Immature natural killer cell (primary cell): Measurements from ENCODE around the gene CXCL16. TPM values are rescaled to one million over a fixed set of nuclear protein-coding genes. Genes with fewer than 3 reads are reported as not detected.
A peak's percentile ranks its signal among the peaks of the same experiment; 100 is the strongest.

Experiments used
- DNase-seq, 3 donors: peaks; one replicate each; pipeline ENCODE4 v3.0.0; 2022; ENCODE audit warnings: mixed read lengths in 1 of 3
- H3K27ac Mint-ChIP-seq, 6 donors: one replicate each; pipeline ENCODE4 v1.8.0; 2020; ENCODE audit warnings: mixed read lengths in 6 of 6, mild to moderate bottlenecking in 5 of 6, inconsistent platforms in 4 of 6, moderate library complexity in 3 of 6
- H3K27me3 Mint-ChIP-seq, 3 donors: one replicate each; pipeline ENCODE4 v1.8.0; 2020 to 2021; ENCODE audit warnings: low read depth in 3 of 3, mild to moderate bottlenecking in 3 of 3, mixed read lengths in 3 of 3, moderate library complexity in 3 of 3, inconsistent platforms in 1 of 3
- H3K36me3 Mint-ChIP-seq, 3 donors: one replicate each; pipeline ENCODE4 v1.8.0; 2020; ENCODE audit warnings: mixed read lengths in 3 of 3, inconsistent platforms in 2 of 3, mild to moderate bottlenecking in 2 of 3
- H3K4me1 Mint-ChIP-seq, 2 donors: one replicate each; pipeline ENCODE4 v1.8.0; 2020; ENCODE audit warnings: inconsistent platforms in 2 of 2, mild to moderate bottlenecking in 2 of 2, mixed read lengths in 2 of 2, moderate library complexity in 1 of 2
- H3K4me3 Mint-ChIP-seq, 5 donors: one replicate each; pipeline ENCODE4 v1.8.0; 2020; ENCODE audit warnings: mild to moderate bottlenecking in 5 of 5, mixed read lengths in 5 of 5, inconsistent platforms in 3 of 5, moderate library complexity in 3 of 5
- H3K9me3 Mint-ChIP-seq, 6 donors: one replicate each; pipeline ENCODE4 v1.8.0; 2020; ENCODE audit warnings: mild to moderate bottlenecking in 6 of 6, mixed read lengths in 6 of 6, inconsistent platforms in 4 of 6, moderate library complexity in 3 of 6
- polyA plus RNA-seq, 3 donors: library from polyadenylated mRNA; unstranded; fragments of 300-500 nt; fragmentation: Illumina TruSeq; gene quantifications; one replicate each; pipeline ENCODE4 v1.2.3, GENCODE V29; 2021

CXCL16 gene
- polyA plus RNA-seq, 3 donors from 2014 or later = 1.1 to 2.2 (median 1.1) TPM

DNA sequence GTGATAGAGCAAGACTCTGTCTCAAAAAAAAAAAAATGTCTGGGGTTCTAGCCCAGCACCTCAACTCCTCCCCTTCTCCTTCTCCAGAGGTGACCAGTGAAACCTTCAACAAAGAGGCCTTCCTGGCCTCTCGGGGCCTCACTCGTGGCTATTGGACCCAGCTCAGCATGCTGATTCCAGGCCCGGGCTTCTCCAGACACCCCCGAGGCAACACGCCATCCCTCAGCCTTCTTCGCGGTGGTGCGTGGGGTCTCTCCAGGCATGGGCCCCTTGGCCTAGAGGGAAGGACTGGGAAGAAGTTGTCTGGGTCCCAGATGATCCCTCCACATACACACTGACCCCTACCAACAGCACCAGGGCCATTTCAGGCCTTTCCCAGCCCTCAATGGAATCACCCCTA, 3.5 kb upstream of the CXCL16 start:
- H3K27me3 Mint-ChIP-seq = peaks cover 12 to 20% (median 18%) of the 10 kb centered on the region in 3 donors
- no peaks in the 10 kb centered on the region for H3K36me3 Mint-ChIP-seq
- no peak overlapping the region for H3K27ac Mint-ChIP-seq
- H3K4me3 Mint-ChIP-seq = no peak overlapping the region
- no peaks in the 10 kb centered on the region for H3K9me3 Mint-ChIP-seq
- DNase-seq = no peak
- H3K4me1 Mint-ChIP-seq = peaks cover 18 to 22% of the 10 kb centered on the region in 2 donors

DNA sequence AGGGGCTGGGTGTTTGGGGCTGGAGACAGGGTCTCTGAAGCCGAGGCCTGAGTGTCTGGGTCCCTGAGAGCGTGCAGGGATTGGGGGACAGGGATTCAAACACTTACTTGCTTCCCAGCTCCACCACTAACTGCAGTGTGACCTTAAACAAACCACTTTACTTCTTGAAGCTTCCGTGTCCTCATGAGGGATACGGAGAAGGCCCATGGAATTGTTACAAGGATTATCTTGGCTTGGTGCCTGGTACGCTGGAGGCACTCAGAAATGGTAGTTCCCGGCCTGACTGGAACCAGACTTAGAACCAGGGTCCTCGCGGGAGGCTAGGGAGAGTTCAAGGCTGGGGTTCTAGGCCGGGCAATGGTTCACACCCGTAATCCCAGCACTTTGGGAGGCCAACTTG, 2.9 kb upstream of the CXCL16 start:
- Mint-ChIP-seq H3K4me1 (peaks cover 16 to 18% of the 10 kb centered on the region in 2 donors), H3K4me3 (no peak overlapping the region), H3K9me3 (no peaks in the 10 kb centered on the region), H3K27ac (no peak overlapping the region), H3K27me3 (peaks cover 12 to 23% (median 18%) of the 10 kb centered on the region in 3 donors), H3K36me3 (no peaks in the 10 kb centered on the region)
- no peak for DNase-seq

DNA sequence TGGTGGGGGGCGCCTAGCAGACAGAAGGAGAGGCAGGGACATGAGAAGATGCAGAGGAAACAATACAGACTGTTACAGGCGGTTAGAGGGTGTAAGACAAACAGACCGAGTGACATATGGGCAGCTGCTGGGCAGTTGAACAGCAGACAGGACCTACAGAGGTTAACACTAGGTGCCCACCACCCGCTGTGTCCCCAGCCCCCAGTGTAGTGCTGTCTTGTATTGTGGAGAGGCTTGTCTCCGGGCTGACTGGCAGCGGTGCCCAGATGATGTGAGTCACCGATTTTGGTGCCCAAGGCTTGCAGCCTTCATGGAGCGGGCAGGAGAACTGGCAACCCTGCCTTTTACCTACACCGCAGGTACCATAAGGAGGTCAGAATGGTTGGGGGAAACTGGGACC, 2.4 kb upstream of the CXCL16 start:
- Mint-ChIP-seq H3K36me3 (no peaks in the 10 kb centered on the region), H3K4me3 (no peak overlapping the region), H3K27ac (no peak overlapping the region), H3K9me3 (no peaks in the 10 kb centered on the region), H3K27me3 (peaks cover 13 to 21% (median 18%) of the 10 kb centered on the region in 3 donors), H3K4me1 (peaks cover 16 to 17% of the 10 kb centered on the region in 2 donors)
- DNase-seq = no peak

DNA sequence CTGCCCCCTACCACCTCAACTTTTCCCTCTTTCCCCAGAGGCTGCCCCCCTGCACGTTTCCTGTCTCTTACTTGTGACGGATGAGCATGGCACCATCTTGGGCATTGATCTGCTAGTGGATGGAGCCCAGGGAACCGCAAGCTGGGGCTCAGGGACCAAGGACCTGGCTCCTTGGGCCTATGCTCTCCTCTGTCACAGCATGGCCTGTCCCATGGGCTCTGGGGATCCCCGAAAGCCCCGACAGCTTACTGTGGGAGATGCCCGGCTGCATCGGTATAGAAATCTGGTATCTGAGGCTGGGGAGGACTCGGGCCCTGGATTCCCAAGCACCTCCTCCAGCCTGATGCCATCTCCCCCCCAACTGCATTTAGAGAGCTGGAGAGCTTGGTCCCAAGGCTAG, 1.8 kb upstream of the CXCL16 start:
- peak overlapping the region; percentile 44 to 61 (median 54) for H3K4me3 Mint-ChIP-seq
- no peak overlapping the region for H3K27ac Mint-ChIP-seq
- peaks cover 15 to 19% (median 16%) of the 10 kb centered on the region in 3 donors for H3K27me3 Mint-ChIP-seq
- H3K36me3 Mint-ChIP-seq = no peaks in the 10 kb centered on the region
- H3K4me1 Mint-ChIP-seq = peaks cover 16 to 17% of the 10 kb centered on the region in 2 donors
- no peaks in the 10 kb centered on the region for H3K9me3 Mint-ChIP-seq
- DNase-seq = no peak

DNA sequence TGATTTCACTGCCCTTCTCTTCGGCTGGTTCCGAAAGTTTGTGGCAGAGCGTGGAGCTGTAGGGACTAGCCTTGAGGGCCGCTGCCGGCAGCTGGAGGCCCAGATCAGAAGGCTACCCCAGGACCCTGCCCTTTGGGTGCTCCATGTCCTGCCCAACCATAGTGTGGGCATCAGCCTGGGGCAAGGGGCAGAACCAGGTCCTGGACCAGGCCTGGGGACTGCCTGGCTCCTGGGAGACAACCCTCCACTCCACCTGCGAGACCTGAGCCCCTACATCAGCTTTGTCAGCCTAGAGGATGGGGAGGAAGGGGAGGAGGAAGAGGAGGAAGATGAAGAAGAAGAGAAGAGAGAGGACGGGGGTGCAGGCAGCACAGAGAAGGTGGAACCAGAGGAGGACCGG, 856 bp upstream of the CXCL16 start:
- H3K27ac Mint-ChIP-seq = peak overlapping the region in 2 of 6 donors; percentile 53 to 69
- H3K27me3 Mint-ChIP-seq = peaks cover 15 to 18% (median 16%) of the 10 kb centered on the region in 3 donors
- no peak for DNase-seq
- peak overlapping the region; percentile 85 to 89 (median 86) for H3K4me3 Mint-ChIP-seq
- no peaks in the 10 kb centered on the region for H3K36me3 Mint-ChIP-seq
- no peaks in the 10 kb centered on the region for H3K9me3 Mint-ChIP-seq
- peaks cover 16 to 17% of the 10 kb centered on the region in 2 donors for H3K4me1 Mint-ChIP-seq

DNA sequence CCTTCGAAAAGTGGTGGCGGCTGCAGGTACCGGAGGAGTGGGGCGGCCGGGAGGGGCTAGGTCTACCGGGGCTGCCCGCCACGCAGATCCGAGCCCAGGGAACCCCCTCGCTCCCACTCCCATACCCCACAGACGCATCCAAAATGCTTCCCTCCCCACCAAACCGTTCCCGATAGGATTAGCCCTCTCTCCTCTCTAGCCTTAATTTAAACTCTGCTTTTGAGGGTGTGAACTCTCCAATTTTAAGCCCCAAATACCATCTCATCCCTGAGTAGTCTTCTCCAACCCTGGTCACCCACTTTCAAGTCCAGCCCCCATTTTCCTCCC, 260 bp upstream of the CXCL16 start:
- Mint-ChIP-seq H3K4me3 (peak overlapping the region; percentile 85 to 89 (median 86)), H3K27ac (peak overlapping the region in 3 of 6 donors; percentile 53 to 73 (median 69)), H3K4me1 (peaks cover 16 to 17% of the 10 kb centered on the region in 2 donors), H3K36me3 (no peaks in the 10 kb centered on the region), H3K27me3 (peaks cover 14 to 18% (median 16%) of the 10 kb centered on the region in 3 donors), H3K9me3 (no peaks in the 10 kb centered on the region)
- DNase-seq = no peak

DNA sequence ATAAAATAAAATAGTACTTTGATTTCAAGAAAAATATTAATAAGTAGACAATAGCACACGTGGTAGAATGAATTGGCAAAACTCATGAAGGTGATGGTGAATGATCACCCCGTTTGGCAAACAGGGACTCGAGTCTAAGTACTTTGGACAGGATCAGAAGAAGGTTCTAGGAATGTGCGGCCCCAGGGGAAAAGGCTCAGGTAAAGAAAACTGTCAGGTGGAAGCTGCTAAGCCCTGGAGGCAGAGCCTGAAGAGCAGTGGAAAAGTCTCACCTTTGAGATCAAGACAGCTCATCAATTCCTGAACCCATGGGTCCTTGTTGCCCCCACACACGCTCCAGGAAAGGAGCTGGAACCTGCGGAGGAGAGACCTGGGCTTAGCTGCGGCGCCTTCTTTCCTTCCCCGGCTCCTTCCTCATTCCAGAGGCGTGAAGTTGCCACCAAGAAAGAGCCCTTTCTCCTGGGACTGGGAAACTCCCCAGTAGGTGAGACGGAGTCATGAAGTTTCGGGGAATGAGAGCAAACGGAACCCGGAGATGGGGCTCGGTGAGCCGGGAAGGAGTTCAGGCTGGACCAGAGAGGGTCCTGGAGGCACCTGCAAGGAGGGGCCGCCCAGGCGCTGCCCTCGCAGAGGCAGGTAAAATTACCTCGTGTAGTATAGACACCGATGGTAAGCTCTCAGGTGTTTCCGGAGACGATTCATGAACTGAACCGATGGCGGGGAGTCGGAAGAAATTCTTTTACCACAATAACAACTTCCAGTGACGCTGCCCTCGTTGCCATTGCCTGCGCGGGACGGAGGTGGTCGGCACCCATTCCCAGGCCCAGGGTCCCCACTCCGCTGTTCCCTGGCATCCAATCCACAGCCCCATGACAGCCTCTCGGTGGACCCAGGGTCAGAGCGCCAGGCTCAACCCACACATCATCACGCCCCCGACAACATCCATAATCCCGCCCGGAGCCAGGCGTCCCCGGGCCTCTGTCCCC, 1.3 kb downstream of the CXCL16 start:
- peaks cover 0 to 4% (median 0%) of the 10 kb centered on the region in 3 donors for H3K36me3 Mint-ChIP-seq
- peaks cover 14 to 18% (median 15%) of the 10 kb centered on the region in 3 donors for H3K27me3 Mint-ChIP-seq
- peak overlapping the region in 1 of 6 donors; percentile 27 for H3K27ac Mint-ChIP-seq
- peaks cover 17 to 18% of the 10 kb centered on the region in 2 donors for H3K4me1 Mint-ChIP-seq
- no peaks in the 10 kb centered on the region for H3K9me3 Mint-ChIP-seq
- no peak for DNase-seq
- peak overlapping the region; percentile 77 to 86 (median 81) for H3K4me3 Mint-ChIP-seq

DNA sequence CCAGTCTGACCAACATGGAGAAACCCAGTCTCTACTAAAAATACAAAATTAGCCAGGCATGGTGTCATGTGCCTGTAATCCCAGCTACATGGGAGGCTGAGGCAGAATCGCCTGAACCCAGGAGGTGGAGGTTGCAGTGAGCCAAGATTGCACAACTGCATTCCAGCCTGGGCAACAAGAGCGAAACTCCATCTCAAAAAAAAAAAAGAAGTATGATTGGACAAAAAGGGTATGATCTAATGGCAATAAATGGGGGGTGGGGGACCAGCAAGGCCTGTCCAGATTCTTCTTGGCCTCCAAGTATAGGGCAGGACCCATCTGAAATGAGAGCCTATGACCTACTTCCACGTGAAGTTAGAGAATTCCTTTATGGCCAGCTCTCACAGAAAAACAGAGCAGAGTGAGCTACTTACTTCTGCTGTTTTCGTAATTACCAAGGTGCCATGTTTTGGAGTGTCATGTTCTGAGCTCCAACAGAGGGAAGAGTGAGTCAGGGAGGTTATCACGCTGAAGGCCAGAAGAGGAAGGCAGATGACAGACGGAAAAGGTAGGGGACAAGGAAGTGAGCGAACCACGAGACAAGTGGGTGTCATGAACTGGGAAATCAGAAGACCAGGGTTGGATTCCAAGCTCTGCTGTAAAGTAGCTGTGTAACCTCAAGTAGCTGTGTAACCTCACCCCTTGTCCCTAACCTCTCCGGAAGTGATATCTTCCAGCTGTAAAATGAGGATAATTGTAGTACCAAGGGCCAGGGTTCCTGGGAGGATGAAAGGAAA, 3.7 kb downstream of the CXCL16 start:
- Mint-ChIP-seq H3K4me3 (no peak overlapping the region), H3K27me3 (peaks cover 11 to 20% (median 15%) of the 10 kb centered on the region in 3 donors), H3K27ac (peak overlapping the region in 1 of 6 donors; percentile 41), H3K9me3 (no peaks in the 10 kb centered on the region), H3K4me1 (peaks cover 32 to 34% of the 10 kb centered on the region in 2 donors), H3K36me3 (peaks cover 0 to 4% (median 0%) of the 10 kb centered on the region in 3 donors)
- DNase-seq = no peak

DNA sequence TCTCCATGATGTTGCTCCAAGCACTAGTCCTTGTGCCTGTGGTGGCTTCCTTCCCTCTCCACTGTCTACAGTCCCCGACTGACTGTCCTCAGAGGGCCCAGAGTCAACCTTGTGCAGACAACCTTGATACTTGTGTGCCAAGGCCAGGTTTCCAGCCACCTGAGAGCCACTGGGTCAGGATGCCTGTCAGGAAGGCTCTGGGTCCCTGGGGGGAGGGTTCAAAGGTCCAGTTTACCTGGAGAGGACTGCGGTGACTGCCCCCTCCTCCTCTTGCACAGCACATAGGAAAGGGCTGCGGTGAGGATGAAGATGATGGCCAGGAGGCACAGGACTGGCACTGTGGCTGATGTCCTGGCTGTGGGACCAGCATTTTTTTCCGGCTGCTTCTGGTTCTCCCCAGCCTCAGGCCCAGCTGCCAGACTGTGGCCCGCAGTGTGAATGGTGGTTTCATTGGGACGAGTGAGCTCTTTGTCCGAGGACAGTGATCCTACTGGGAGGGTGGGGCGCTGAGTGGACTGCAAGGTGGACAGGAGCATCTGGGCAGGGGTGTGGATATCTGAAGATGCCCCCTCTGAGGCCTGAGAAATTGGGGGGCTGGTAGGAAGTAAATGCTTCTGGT, 4.8 kb downstream of the CXCL16 start:
- peaks cover 35 to 36% of the 10 kb centered on the region in 2 donors for H3K4me1 Mint-ChIP-seq
- peak overlapping the region in 1 of 5 donors; percentile 18 for H3K4me3 Mint-ChIP-seq
- H3K36me3 Mint-ChIP-seq = peaks cover 0 to 4% (median 0%) of the 10 kb centered on the region in 3 donors
- DNase-seq = no peak
- peaks cover 11 to 16% (median 13%) of the 10 kb centered on the region in 3 donors for H3K27me3 Mint-ChIP-seq
- peak overlapping the region in 1 of 6 donors; percentile 16 for H3K27ac Mint-ChIP-seq
- no peaks in the 10 kb centered on the region for H3K9me3 Mint-ChIP-seq

DNA sequence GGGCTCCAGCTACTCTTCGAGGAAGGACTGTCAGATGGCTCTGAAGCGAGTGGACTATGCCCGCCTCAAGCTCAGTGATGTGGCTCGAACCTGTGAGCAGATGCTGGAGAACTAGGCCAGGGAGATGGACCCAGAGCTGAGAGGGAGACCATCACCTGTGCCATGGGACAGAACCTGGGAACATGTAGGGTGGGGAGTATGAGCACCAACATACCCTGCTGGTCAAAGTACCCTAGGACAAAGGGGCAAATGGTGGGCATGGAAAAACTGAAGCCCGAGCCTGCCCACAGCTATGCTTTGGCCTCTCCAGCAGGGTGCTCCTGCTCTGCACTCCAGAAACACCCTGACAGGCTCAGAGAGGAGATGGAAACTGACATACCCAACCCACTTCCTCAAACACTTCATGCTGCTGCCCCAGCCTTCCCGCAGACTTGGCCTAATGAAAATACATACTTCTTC, 6.6 kb downstream of the CXCL16 start:
- peak overlapping the region in 3 of 5 donors; percentile 39 to 99 (median 57) for H3K4me3 Mint-ChIP-seq
- DNase-seq = no peak

DNA sequence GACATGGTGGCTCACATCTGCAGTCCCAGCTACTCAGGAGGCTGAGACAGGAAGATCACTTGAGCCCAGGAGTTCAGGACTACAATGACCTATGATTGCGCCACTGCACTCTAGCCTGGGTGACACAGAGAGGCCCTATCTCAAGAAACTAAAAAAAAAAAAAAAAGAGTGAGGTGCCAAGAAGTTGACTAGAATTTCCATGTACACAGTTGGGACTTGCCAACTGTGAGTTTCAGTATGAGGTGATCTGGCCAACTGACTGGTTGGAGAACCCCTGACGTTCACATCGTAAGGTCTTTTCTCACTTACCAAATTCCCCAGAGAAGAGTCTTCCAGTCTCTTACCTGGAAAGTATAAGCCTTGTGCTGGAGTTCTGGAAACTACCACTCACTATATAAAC, 11.6 kb downstream of the CXCL16 start:
- no peaks in the 10 kb centered on the region for H3K36me3 Mint-ChIP-seq
- H3K4me3 Mint-ChIP-seq = no peak overlapping the region
- H3K4me1 Mint-ChIP-seq = peaks cover 20 to 22% of the 10 kb centered on the region in 2 donors
- no peak overlapping the region for H3K27ac Mint-ChIP-seq
- peaks cover 3 to 8% (median 5%) of the 10 kb centered on the region in 3 donors for H3K27me3 Mint-ChIP-seq
- DNase-seq = no peak
- no peaks in the 10 kb centered on the region for H3K9me3 Mint-ChIP-seq

More for the DNA sequence above, 6.6 kb downstream of the CXCL16 start:
- H3K9me3 Mint-ChIP-seq = no peaks in the 10 kb centered on the region
- peak overlapping the region in 1 of 6 donors; percentile 43 for H3K27ac Mint-ChIP-seq
- peaks cover 0 to 4% (median 0%) of the 10 kb centered on the region in 3 donors for H3K36me3 Mint-ChIP-seq
- peaks cover 24 to 26% of the 10 kb centered on the region in 2 donors for H3K4me1 Mint-ChIP-seq
- H3K27me3 Mint-ChIP-seq = peaks cover 7 to 11% (median 9%) of the 10 kb centered on the region in 3 donors

DNA sequence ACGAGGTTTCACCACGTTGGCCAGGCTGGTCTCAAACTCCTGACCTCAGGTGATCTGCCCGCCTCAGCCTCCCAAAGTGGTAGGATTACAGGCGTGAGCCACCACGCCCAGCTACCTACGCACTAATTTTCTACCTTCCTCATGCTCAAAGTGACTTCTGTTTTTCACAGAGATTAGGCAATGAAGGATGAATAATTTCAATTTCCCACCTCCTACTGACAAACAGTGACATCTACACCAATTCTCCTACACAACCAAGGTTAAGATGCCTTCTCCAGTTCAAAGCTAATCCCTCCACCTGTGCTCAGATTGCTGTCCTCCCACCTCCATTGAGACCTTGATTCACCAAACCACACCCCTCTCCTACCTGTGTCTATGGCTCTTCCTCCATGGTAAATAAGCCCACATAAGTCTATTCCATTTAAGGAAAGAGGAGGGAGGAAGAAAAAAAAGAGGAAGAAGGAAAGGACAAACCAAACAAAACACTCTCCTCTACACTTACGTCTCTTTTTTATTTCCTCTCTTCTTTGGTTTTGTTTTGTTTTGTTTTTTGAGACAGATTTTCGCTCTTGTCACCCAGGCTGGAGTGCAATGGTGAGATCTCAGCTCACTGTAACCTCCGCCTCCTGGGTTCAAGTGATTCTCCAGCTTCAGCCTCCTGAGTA, 13.9 kb downstream of the CXCL16 start:
- Mint-ChIP-seq H3K9me3 (no peaks in the 10 kb centered on the region), H3K27me3 (peaks cover 2 to 8% (median 4%) of the 10 kb centered on the region in 3 donors), H3K4me1 (peaks cover 11 to 14% of the 10 kb centered on the region in 2 donors), H3K4me3 (no peak overlapping the region), H3K36me3 (peaks cover 0 to 12% (median 8%) of the 10 kb centered on the region in 3 donors), H3K27ac (peak overlapping the region in 1 of 6 donors; percentile 55)
- DNase-seq = no peak

DNA sequence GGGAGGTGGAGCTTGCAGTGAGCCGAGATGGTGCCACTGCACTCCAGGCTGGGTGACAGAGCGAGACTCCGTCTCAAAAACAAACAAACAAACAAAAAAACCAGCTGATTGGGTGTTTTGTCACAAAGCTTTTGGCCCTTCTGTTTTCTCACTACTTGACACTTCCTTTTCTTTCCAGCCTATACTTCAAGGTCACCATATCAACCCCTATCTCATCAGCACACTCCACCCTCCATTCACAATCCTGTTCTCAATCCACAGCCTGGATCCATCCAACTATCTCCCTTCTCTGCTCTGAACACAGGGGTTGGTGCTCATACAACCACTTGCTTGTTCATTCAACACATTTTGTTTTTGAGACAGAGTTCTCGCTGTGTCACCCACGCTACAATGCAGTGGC, 15.1 kb downstream of the CXCL16 start:
- Mint-ChIP-seq H3K27ac (peak overlapping the region in 1 of 6 donors; percentile 47), H3K4me1 (peaks cover 9% of the 10 kb centered on the region in 2 donors), H3K9me3 (no peaks in the 10 kb centered on the region), H3K4me3 (no peak overlapping the region), H3K36me3 (peaks cover 4 to 15% (median 11%) of the 10 kb centered on the region in 3 donors), H3K27me3 (peaks cover 2 to 8% (median 2%) of the 10 kb centered on the region in 3 donors)
- no peak for DNase-seq
